Measurements from ENCODE around the gene TRPM3. TPM values are rescaled to one million over a fixed set of nuclear protein-coding genes. Genes with fewer than 3 reads are reported as not detected.

Gene TRPM3
- total and polyA plus RNA-seq, 2 of the 8 experiments (the other 6 are each of a cell fraction or from before 2014, with no cell fraction given): 2.4 to 10.9 TPM

- ChIA-PET CTCF (ENCODE audit: partially characterized antibody) (interaction anchor here (1.1 kb wide), 1 partner anchor 14 kb away, joined by 3 read pairs; no protein-coding TSS in a partner anchor), POLR2A (ENCODE audit: partially characterized antibody) (interaction anchor here (1.7 kb wide), 1 partner anchor 10 kb away, joined by 4 read pairs; the partner anchor contains the start of gene TRPM3)
- Histone ChIP-seq H2AK5ac (ENCODE audit: low read depth, low read length) (no peak overlapping the region), H4K91ac (replicated peaks; ENCODE audit: insufficient read length, low read length) (no peak overlapping the region), H3K36me3 (ENCODE audit: control insufficient read depth in 2 of 4, insufficient read depth in 4 of 4, low read length in 3 of 4) (peaks cover 0 to 3% (median 0%) of the 10 kb centered on the region in 4 experiments; a peak in 1 of 8 replicates), H3K9ac (replicated peaks in 1 of 4; ENCODE audit: extremely low read depth in 1 of 4, low read depth in 3 of 4, low read length in 3 of 4) (no peak overlapping the region), H3K14ac (ENCODE audit: insufficient read length) (no peak overlapping the region), H4K20me1 (replicated peaks in 1 of 2; ENCODE audit: control insufficient read depth in 1 of 2, insufficient read depth in 2 of 2, low read length in 2 of 2) (no peaks in the 10 kb centered on the region), H3K79me2 (ENCODE audit: control insufficient read depth in 1 of 2, insufficient read depth in 2 of 2, low read length in 2 of 2) (no peaks in the 10 kb centered on the region), H3K18ac (ENCODE audit: extremely low read depth, low read length) (no peak overlapping the region), H4K5ac (ENCODE audit: insufficient read length, low read depth, low read length) (no peak overlapping the region), H2BK12ac (ENCODE audit: low read depth, low read length) (no peak overlapping the region), H3K4ac (replicated peaks; ENCODE audit: insufficient read length, low read depth, low read length) (no peak overlapping the region), H3K27ac (ENCODE audit: low read depth, low read length) (no peak overlapping the region), H3K23ac (ENCODE audit: insufficient read length) (no peak overlapping the region), H3K27me3 (replicated peaks in 1 of 4; ENCODE audit: control insufficient read depth in 3 of 4, extremely low read depth in 1 of 4, insufficient read depth in 3 of 4, low read length in 3 of 4) (no peaks in the 10 kb centered on the region), H3K9me3 (ENCODE audit: insufficient read depth in 2 of 2, low read depth in 1 of 2, low read length in 1 of 2) (no peaks in the 10 kb centered on the region), H3K56ac (replicated peaks; ENCODE audit: insufficient read length, low read depth, low read length) (no peak overlapping the region), H3K4me1 (replicated peaks in 1 of 4; ENCODE audit: control insufficient read depth in 3 of 4, insufficient read depth in 4 of 4, low read length in 3 of 4) (no peaks in the 10 kb centered on the region; a peak in 1 of 7 replicates), H3K23me2 (ENCODE audit: low read depth, low read length) (no peaks in the 10 kb centered on the region), H3K79me1 (ENCODE audit: low read depth, low read length) (no peaks in the 10 kb centered on the region), H2AFZ (ENCODE audit: low read length) (no peak overlapping the region), H2BK5ac (ENCODE audit: low read depth, low read length) (no peak overlapping the region), H2BK15ac (ENCODE audit: low read length) (no peak overlapping the region), H3K4me2 (ENCODE audit: insufficient read depth in 1 of 2, low read depth in 2 of 2, low read length in 2 of 2) (no peak overlapping the region), H4K8ac (ENCODE audit: extremely low read depth, insufficient read depth, low read length) (no peak overlapping the region), H2BK120ac (replicated peaks; ENCODE audit: low read depth, low read length) (no peak overlapping the region), H2BK20ac (ENCODE audit: low read length) (no peak overlapping the region), H3K4me3 (ENCODE audit: extremely low read depth in 1 of 4, insufficient read depth in 2 of 4, low read depth in 3 of 4, low read length in 4 of 4) (no peak overlapping the region)
- no peak for FAIRE-seq
- 89% methylated on average over 3 of the region's 3 CpGs; no CpG with 5 or more reads in 1 of the 2 experiments for WGBS, 2 experiments (ENCODE audit: extremely low coverage in 1 of 2, insufficient coverage in 1 of 2, insufficient read length in 1 of 2, insufficient replicate concordance in 2 of 2, low coverage in 1 of 2, low lambda C conversion rate in 2 of 2, missing lambda C conversion rate in 1 of 2)
- DNase-seq (ENCODE audit: low read depth in 1 of 2, low spot score in 2 of 2): no peak
- no peak for TF ChIP-seq ZNF274 (IDR thresholded peaks at IDR 0.05; ENCODE audit: borderline replicate concordance, extremely low read depth, low read length)
- TF ChIP-seq GABPA (IDR thresholded peaks at IDR 0.05; ENCODE audit: borderline replicate concordance, insufficient read depth, low read length): no peak
- TF ChIP-seq NRF1 (IDR thresholded peaks at IDR 0.05; ENCODE audit: low read depth, low read length): no peak
- no peak for TF ChIP-seq CEBPB (IDR thresholded peaks at IDR 0.05; ENCODE audit: low read depth, low read length)
- no peak for TF ChIP-seq RBBP5 (IDR thresholded peaks at IDR 0.05; ENCODE audit: borderline replicate concordance, low read depth, low read length)
- TF ChIP-seq KDM4A (IDR thresholded peaks at IDR 0.05; ENCODE audit: low read depth, low read length, severe bottlenecking): no peak
- no peak for TF ChIP-seq RNF2 (IDR thresholded peaks at IDR 0.05; ENCODE audit: borderline replicate concordance, low read depth, low read length, missing control alignments, poor library complexity, severe bottlenecking)
- TF ChIP-seq EP300 (IDR thresholded peaks at IDR 0.05; ENCODE audit: borderline replicate concordance in 1 of 2, low read depth in 2 of 2, low read length in 2 of 2): no peak
- TF ChIP-seq, protein P1, sequence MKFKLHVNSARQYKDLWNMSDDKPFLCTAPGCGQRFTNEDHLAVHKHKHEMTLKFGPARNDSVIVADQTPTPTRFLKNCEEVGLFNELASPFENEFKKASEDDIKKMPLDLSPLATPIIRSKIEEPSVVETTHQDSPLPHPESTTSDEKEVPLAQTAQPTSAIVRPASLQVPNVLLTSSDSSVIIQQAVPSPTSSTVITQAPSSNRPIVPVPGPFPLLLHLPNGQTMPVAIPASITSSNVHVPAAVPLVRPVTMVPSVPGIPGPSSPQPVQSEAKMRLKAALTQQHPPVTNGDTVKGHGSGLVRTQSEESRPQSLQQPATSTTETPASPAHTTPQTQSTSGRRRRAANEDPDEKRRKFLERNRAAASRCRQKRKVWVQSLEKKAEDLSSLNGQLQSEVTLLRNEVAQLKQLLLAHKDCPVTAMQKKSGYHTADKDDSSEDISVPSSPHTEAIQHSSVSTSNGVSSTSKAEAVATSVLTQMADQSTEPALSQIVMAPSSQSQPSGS (IDR thresholded peaks at IDR 0.05; ENCODE audit: low read length): no peak
- TF ChIP-seq EGR1 (IDR thresholded peaks at IDR 0.05; ENCODE audit: borderline replicate concordance, low read depth, low read length): no peak
- TF ChIP-seq SP1 (IDR thresholded peaks at IDR 0.05; ENCODE audit: low read depth, low read length): no peak
- TF ChIP-seq TCF12 (IDR thresholded peaks at IDR 0.05; ENCODE audit: low read depth, low read length): no peak
Measured at GRCh38 chr9:71131145-71131544, 9.7 kb upstream of the TRPM3 start.

Measured in H1 (cell line).